GM12874 (cell line): ENCODE results near the gene XCL1.
"Not testable (repeated sequence)": the region's sequence is repeated elsewhere in the genome, so short reads cannot be mapped to it uniquely, and the experiment has no call there.

Source experiments
- CTCF ChIP-seq: IDR thresholded peaks from 2 replicates; pipeline ENCODE4 v1.5.1; 2011; ENCODE audit warnings: low read depth, mild to moderate bottlenecking, control low read depth, low read length, moderate library complexity; ENCODE audit not compliant: insufficient read depth

Gene XCL1

GRCh38 chr1:168576245-168576688, at the start of gene XCL1:
Gene XCL1 (plus strand): TSS chr1:168576605. CDS start chr1:168576638, 33 bp downstream.
- TF ChIP-seq CTCF: not testable (repeated sequence)

DNA sequence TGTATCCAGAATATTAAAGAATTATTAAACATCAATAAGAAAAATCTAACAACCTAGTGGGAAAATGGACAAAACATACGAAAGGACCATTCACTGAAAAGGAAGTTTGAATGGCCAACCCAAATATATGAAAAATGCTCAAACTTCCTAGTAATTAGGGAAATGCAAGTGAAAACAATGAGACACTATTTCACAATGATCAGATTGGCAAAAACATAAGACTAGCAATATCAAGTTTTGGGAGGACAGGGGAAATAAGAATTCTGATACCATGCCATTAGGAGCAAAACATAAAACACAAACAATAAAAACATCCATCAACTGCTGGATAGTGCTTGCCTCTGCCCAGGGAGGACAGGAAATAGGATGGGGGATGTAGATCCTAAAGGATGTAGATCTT, 46.9 kb upstream of the XCL1 start:
- no peak for TF ChIP-seq CTCF

GRCh38 chr1:168531615-168532345, 44.6 kb upstream of the XCL1 start:
- TF ChIP-seq CTCF: no peak

DNA sequence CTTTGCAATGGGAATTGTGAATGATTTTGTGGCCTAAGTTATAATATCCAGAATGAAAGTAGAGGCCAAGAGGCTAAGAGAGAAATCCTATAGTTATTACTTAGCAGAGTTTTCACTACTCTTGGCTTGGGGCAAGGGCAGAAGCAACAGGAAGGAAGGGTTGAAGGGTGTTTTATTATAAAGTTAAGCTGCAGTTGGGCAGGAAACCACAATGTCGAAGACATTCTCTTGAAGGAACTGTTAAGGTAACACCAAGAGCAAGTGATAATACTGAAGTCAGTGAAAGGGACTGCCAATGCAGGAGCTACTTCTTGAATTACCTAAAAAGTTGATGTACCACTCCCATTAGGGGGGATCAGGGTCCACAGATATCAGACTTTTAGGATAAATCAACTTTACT, 40.9 kb upstream of the XCL1 start:
- no peak for TF ChIP-seq CTCF

DNA sequence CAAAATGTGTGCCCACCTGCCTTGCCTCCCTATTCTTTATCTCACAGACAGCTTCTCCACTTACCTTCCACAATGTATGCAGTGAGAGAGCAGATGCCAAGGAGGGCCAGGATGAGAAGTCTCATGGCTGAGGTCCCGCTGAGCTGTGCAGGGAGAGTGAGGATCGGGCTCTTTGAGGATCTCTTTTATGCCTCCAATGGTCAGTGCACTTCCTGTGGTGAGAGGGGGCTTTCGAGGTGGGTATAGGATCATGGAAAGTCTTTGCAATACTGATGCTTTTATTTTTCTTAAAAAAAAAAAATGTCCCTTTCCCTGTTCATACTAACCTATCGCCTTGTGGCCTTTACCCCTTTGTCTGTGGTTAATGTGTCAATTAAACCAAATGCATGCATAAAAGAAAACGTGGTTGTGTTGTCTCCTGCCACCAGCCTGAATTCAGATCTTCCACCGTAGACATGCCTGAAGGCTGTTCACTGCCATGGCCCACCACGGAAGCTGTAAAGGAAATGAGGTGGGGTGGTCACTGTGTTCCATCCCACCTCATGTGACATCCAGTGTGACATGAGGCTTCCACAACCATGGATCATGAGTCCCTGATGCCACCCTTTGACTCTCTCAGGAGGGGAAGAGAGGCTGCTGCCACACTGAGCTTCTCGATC, 32.4 kb upstream of the XCL1 start, which contains the start of gene XCL2:
TSS of gene XCL2 (minus strand) at position 158 of the 659 bp plus-strand sequence. CDS start at position 125, 33 bp downstream.
- not testable (repeated sequence) for TF ChIP-seq CTCF

DNA sequence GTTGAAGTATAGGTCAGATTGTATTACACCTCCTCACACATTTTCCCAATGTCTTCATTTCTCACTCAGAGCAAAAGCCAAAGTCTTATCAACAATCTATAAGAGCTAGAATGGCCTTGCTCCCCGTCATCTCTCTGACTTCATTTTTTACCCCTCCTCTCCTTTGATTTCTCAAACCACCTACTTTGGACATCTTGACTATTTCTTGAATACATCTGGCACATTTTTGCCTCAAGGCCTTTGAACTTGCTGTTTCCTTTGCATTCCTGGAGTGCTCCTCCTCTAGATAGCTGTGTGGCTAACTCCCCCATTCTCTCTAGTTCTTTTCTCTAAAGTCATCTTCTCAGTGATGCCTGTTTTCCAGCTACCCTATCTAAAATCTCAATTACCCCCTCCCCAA, 25.4 kb upstream of the XCL1 start:
- TF ChIP-seq CTCF: no peak

GRCh38 chr1:168551688-168552087, 24.7 kb upstream of the XCL1 start:
- TF ChIP-seq CTCF: no peak
